MCF 10A (cell line): Measurements from ENCODE around the gene CFAP90. TPM values are rescaled to one million over a fixed set of nuclear protein-coding genes. Genes with fewer than 3 reads are reported as not detected.

ENCODE experiments used
- BruUV-seq: library from RNA; stranded (reverse); fragments of 400-500 nt; replicated peaks from 2 replicates; lab custom pipeline; 2021; lab: Mats Ljungman, UMichigan
- CTCF ChIA-PET: fragments of 300-600 bp; sonication (Branson Sonifier 250); formaldehyde crosslinking; extraction: SDS; loops from one replicate; lab custom pipeline; 2021; ENCODE audit warnings: antibody characterized with exemption, inconsistent platforms; lab: Yijun Ruan, JAX
- POLR2A ChIA-PET: fragments of 300-600, 350-650 bp; sonication (Branson Sonifier 250); formaldehyde crosslinking; extraction: SDS; loops from one replicate; lab custom pipeline; 2020; ENCODE audit warnings: antibody characterized with exemption, inconsistent platforms; lab: Yijun Ruan, JAX
- DNase-seq: peaks from one replicate; pipeline ENCODE4 v3.0.0-alpha.2; 2018; ENCODE audit not compliant: unreplicated experiment
- H3K27ac Mint-ChIP-seq: one replicate; pipeline ENCODE4 v1.8.0; 2022; ENCODE audit warnings: mild to moderate bottlenecking, low read depth, mixed read lengths; ENCODE audit not compliant: unreplicated experiment
- H3K27me3 Mint-ChIP-seq: one replicate; pipeline ENCODE4 v1.8.0; 2022; ENCODE audit warnings: mixed read lengths; ENCODE audit not compliant: insufficient read depth, unreplicated experiment
- H3K36me3 Mint-ChIP-seq: one replicate; pipeline ENCODE4 v1.8.0; 2022; ENCODE audit warnings: mild to moderate bottlenecking, moderate library complexity, mixed read lengths; ENCODE audit not compliant: insufficient read depth, unreplicated experiment
- H3K4me1 Mint-ChIP-seq: one replicate; pipeline ENCODE4 v1.8.0; 2022; ENCODE audit warnings: mixed read lengths; ENCODE audit not compliant: insufficient read depth, unreplicated experiment
- H3K4me3 Mint-ChIP-seq: one replicate; pipeline ENCODE4 v1.8.0; 2022; ENCODE audit warnings: mild to moderate bottlenecking, moderate library complexity, mixed read lengths; ENCODE audit not compliant: unreplicated experiment
- H3K9me3 Mint-ChIP-seq: one replicate; pipeline ENCODE4 v1.8.0; 2022; ENCODE audit warnings: mixed read lengths; ENCODE audit not compliant: unreplicated experiment
- intact Hi-C: fragments of 100-400 bp; cut with micrococcal nuclease; formaldehyde crosslinking; loops from 2 replicates; pipeline ENCODE4 v1.14.1; 2022
- total RNA-seq: library from RNA; stranded (reverse); gene quantifications from 2 replicates; pipeline ENCODE4 v1.2.3, GENCODE V29; 2022
- TF ChIP-seq, protein P1 (sequence below): fragments of 200-600 bp; IDR thresholded peaks from one replicate; pipeline ENCODE4 v1.8.0; 2022; ENCODE audit warnings: antibody characterized with exemption, mild to moderate bottlenecking; ENCODE audit not compliant: unreplicated experiment

Gene CFAP90
- total RNA-seq, 1 experiment from 2014 or later: not detected

DNA sequence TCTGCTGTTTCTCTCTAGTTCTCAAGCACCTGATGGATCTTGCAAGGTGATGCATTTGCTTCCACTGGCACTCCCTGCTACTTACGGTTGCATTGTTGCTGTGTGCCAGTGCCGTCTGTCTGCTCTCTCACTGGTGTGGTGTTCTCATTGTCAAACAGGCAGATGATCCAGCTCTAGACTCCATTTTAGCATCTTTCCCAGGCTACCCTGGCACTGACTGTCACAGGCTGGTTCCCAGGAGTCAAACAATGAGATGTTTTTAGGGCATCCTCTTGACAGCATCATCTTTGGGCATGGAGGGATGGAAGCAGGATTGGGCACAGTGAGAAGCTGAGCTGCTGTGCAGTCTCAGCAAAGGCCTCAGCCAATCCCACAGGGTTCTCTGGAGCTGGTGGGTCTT, 30.9 kb upstream of the CFAP90 start:
- intact Hi-C loops: no loop called here
- H3K36me3 Mint-ChIP-seq: peaks cover 76% of the 10 kb centered on the region
- POLR2A ChIA-PET: interaction anchor here (2.9 kb wide), 1 partner anchor 12 kb away, joined by 10 read pairs; the partner anchor contains the start of genes FASTKD3 and MTRR
- BruUV-seq: no TSS peak
- no peaks in the 10 kb centered on the region for H3K27me3 Mint-ChIP-seq
- H3K27ac Mint-ChIP-seq: no peak overlapping the region
- TF ChIP-seq, protein P1, sequence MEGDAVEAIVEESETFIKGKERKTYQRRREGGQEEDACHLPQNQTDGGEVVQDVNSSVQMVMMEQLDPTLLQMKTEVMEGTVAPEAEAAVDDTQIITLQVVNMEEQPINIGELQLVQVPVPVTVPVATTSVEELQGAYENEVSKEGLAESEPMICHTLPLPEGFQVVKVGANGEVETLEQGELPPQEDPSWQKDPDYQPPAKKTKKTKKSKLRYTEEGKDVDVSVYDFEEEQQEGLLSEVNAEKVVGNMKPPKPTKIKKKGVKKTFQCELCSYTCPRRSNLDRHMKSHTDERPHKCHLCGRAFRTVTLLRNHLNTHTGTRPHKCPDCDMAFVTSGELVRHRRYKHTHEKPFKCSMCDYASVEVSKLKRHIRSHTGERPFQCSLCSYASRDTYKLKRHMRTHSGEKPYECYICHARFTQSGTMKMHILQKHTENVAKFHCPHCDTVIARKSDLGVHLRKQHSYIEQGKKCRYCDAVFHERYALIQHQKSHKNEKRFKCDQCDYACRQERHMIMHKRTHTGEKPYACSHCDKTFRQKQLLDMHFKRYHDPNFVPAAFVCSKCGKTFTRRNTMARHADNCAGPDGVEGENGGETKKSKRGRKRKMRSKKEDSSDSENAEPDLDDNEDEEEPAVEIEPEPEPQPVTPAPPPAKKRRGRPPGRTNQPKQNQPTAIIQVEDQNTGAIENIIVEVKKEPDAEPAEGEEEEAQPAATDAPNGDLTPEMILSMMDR: no peak
- DNase-seq: no peak
- CTCF ChIA-PET: interaction anchor here (2.6 kb wide), 1 partner anchor 12 kb away, joined by 9 read pairs; the partner anchor contains the start of genes FASTKD3 and MTRR
- peaks cover 24% of the 10 kb centered on the region for H3K4me1 Mint-ChIP-seq
- no peaks in the 10 kb centered on the region for H3K9me3 Mint-ChIP-seq
- H3K4me3 Mint-ChIP-seq: no peak overlapping the region

GRCh38 chr5:7881091-7881490, 30.2 kb upstream of the CFAP90 start:
- ChIA-PET CTCF (interaction anchor here (0.7 to 2.6 kb wide), 2 partner anchors 8 to 12 kb away, joined by 3 to 9 read pairs; partner anchors contain the start of genes FASTKD3 and MTRR), POLR2A (interaction anchor here (2.9 kb wide), 1 partner anchor 12 kb away, joined by 10 read pairs; the partner anchor contains the start of genes FASTKD3 and MTRR)
- DNase-seq: no peak
- H3K9me3 Mint-ChIP-seq: no peaks in the 10 kb centered on the region
- TF ChIP-seq, protein P1: no peak
- no peak overlapping the region for H3K4me3 Mint-ChIP-seq
- BruUV-seq: no TSS peak
- peaks cover 75% of the 10 kb centered on the region for H3K36me3 Mint-ChIP-seq
- intact Hi-C loops: no loop called here
- no peaks in the 10 kb centered on the region for H3K27me3 Mint-ChIP-seq
- H3K27ac Mint-ChIP-seq: no peak overlapping the region
- H3K4me1 Mint-ChIP-seq: peaks cover 31% of the 10 kb centered on the region

GRCh38 chr5:7878381-7878873, 27.5 kb upstream of the CFAP90 start:
- Mint-ChIP-seq H3K9me3 (no peaks in the 10 kb centered on the region), H3K4me3 (no peak overlapping the region), H3K27ac (peak overlapping the region; percentile 19), H3K27me3 (no peaks in the 10 kb centered on the region), H3K4me1 (peaks cover 34% of the 10 kb centered on the region), H3K36me3 (peaks cover 80% of the 10 kb centered on the region)
- intact Hi-C loops: no loop called here
- peak; percentile 86 for DNase-seq
- TF ChIP-seq, protein P1: no peak
- no TSS peak for BruUV-seq
- ChIA-PET CTCF (interaction anchor here (0.6 to 4.3 kb wide), 5 partner anchors 8 to 1427 kb away, joined by 3 to 32 read pairs (median 3); no protein-coding TSS in a partner anchor), POLR2A (interaction anchor here (0.7 to 2.2 kb wide), 3 partner anchors 9 to 26 kb away, joined by 4 to 20 read pairs (median 10); partner anchors contain the start of genes FASTKD3 and MTRR)

DNA sequence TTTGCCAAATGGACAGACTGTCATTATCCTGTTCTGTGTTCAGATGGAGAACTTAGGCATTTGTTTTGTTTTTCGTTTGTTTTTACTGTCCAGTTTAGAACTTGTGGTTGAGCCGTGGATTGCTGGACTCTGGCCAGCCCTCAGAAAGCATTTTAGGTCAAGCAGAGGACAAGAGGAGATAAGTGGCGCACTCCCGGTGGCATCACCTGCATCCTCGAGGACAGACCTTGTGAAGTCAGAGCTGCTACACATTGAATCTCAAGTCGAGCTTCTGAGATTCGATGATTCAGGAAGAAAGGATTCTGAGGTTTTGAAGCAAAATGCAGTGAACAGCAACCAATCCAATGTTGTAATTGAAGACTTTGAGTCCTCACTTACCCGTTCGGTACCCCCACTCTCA, 26.9 kb upstream of the CFAP90 start:
- Mint-ChIP-seq H3K4me1 (peaks cover 36% of the 10 kb centered on the region), H3K9me3 (no peaks in the 10 kb centered on the region), H3K36me3 (peaks cover 79% of the 10 kb centered on the region), H3K27me3 (no peaks in the 10 kb centered on the region), H3K27ac (peak overlapping the region; percentile 19), H3K4me3 (no peak overlapping the region)
- no TSS peak for BruUV-seq
- peak; percentile 23 for DNase-seq
- ChIA-PET CTCF (interaction anchor here (0.7 to 4.3 kb wide), 2 partner anchors 8 to 134 kb away, joined by 3 to 32 read pairs; no protein-coding TSS in a partner anchor), POLR2A (interaction anchor here (1.8 to 2.2 kb wide), 2 partner anchors 9 to 10 kb away, joined by 10 to 20 read pairs; partner anchors contain the start of genes FASTKD3 and MTRR)
- TF ChIP-seq, protein P1: no peak
- intact Hi-C loops: no loop called here
